ENCODE data around the gene P2RX4.
A peak's percentile ranks its signal among the peaks of the same experiment; 100 is the strongest.
"Not testable (repeated sequence)": the region's sequence is repeated elsewhere in the genome, so short reads cannot be mapped to it uniquely, and the experiment has no call there.

DNA sequence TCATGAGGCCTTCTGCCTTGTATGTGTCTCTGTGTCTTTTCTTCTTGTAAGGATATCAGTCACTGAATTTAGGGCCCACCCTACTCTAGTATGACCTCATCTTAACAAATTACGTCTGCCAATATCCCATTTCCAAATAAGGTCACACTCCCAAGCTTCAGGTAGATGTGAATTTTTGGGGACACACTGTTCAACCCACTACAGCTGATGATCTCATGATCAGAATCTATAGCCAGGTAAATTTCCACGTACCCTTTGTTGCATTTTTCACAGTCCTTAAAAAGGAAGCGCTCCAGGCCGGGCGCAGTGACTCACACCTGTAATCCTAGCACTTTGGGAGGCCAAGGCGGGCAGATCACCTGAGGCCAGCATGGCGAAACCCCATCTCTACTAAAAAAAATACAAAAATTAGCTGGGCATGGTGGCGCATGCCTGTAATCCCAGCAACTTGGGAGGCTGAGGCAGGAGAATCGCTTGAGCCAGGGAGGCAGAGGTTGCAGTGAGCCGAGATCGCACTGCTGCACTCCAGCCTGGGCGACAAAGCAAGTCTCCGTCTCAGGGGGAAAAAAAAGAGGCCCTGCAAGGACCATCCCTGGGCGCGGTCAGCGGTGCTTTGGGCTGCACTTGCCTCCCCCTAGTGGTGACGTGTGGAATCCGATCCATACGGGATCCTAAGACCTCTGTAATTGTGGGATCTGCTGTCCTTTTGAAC is 20.1 kb downstream of the P2RX4 start:
- peak; percentile 83 to 87 (median 84) for TF ChIP-seq CTCF (IDR thresholded peaks at IDR 0.05)
- not testable (repeated sequence) for TF ChIP-seq POLR2A, EP300 (IDR thresholded peaks at IDR 0.05)

All from upper lobe of left lung (tissue), 4 donors.